Measurements from ENCODE around the gene EML1.

EML1 gene

GRCh38 chr14:99966037-99966835 lies 173.0 kb downstream of the EML1 start:
- DNase-seq (ENCODE audit: low read depth in 2 of 2), result no peak

DNA sequence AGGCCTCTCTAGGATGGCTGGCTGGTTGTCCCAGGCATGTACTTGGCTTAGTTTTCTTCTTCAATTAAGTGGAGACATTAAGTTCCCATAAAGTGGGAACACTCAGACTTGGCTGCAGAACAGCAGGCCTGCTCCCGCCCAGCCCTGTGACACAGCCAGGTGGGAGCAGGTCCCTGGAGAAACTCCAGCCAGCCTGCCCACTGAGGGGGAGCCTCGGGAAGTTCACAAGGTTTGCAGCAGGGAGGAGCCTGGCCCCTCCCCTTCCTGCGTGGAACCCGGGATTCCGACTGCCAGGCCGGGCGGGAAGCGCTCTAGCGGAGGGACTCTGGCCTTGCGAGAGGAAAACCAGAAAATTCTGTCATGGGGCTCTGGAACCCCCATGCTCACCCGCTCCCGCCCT lies 173.7 kb downstream of the EML1 start:
- no peak for DNase-seq (ENCODE audit: low read depth in 2 of 2)

- DNase-seq (ENCODE audit: low read depth in 2 of 2), result no peak
Measured at GRCh38 chr14:99968191-99968920, 175.1 kb downstream of the EML1 start.

DNA sequence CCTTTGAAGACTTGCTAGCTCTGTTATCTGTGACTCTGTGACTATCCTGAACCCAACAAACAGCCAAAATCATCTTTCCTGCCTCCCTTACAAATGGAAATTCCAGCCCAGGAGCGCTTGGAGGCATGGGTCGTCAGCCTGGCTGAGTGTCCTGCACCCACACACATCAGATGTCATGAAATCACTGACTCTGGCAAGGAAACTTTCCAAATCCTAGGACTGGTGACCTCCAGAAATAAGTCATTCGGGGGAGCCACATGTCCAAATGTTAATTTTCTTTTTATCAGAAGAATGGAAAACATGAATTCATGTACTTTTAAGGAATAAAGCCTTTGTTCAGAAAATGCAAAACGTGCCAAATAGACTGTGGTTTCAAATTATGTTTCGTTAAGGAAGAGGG lies 175.7 kb downstream of the EML1 start:
- DNase-seq (ENCODE audit: low read depth in 2 of 2), result no peak

- no peak for DNase-seq (ENCODE audit: low read depth in 2 of 2)
Measured at GRCh38 chr14:99969673-99970322, 176.6 kb downstream of the EML1 start.

DNA sequence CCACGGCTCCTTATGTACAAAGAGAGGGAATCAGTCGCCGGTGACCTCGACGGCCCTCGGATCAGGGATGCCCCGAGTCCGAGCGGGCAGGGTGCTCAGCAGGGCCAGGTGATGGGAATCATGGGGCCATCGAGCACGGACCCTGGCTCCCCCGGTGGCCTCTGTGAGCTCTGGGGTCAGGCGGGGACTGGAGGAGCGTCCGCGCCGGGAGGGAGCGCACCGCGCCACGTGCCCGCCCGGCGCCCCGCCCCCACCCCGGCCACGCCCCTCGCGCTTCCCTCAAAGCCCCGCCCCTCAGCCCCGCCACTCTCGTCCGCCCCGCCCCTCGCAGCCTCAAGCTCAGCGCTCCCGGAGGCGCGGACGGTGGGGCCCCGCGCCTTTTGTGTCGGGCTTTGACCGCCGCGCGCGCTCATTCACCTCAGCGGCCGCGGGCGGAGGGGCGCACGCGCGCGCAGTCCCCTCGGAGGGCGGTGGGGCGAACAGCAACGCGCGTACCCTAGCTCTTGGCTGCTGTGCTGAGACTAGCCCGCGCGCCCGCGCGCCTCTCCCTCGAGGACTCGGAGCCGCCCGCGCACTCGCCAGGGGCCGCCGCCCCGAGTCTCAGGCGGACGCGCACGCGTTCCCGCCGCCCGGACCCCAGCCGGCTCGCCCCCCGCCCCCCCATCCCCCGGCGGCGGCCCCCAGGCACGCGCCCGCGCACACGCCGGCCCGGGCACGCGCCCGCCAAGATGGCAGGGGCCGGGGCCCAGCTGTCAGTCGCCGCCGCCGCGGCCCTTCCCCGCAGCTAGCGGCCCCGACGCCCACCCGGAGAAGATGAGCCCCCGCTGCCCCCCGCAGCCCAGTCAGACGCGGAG lies 178.1 kb downstream of the EML1 start:
- DNase-seq (ENCODE audit: low read depth in 2 of 2), result peak; percentile 61 to 76

DNA sequence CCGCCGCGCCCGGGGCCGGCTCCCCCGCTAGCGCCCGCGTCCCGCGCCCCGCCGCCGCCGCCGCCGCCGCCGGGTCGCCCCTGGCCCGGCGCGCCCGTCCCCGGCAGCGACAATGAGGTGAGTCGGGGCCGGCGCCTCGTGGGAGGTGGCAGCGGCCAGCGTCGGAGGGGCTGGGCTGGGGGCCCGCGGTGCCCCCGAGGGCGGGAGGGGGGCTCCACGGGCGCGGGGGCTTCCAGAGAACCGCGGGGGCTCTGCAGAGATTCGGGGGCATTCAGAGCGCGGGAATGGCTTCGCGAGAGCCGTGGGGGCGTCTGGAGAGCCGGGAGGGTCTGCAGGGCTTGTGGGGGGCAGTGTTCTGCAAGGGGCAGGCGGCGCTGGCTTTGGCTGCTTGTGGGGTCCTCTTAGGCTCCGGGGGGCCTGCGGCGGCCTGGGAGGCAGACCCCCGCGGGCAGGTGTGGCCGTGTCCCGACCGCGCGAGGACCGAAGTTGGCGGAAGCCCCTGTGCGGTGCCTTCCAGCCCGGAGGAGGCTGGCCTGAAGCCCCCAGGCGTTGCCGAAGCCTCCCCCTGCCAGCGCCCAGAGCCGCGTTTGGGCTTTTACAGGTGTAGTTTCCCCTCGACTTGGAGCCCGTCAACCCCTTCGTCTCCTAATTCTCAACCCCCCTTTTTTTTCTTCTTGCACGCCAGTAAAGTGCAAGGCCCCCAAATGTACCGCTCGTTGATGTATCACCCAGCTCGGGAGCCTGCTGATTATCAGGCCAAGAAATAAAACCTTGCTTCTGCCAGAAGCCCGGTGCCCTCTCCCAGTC lies 178.9 kb downstream of the EML1 start:
- peak in 1 of 2 donors; percentile 8 for DNase-seq (ENCODE audit: low read depth in 2 of 2)

DNA sequence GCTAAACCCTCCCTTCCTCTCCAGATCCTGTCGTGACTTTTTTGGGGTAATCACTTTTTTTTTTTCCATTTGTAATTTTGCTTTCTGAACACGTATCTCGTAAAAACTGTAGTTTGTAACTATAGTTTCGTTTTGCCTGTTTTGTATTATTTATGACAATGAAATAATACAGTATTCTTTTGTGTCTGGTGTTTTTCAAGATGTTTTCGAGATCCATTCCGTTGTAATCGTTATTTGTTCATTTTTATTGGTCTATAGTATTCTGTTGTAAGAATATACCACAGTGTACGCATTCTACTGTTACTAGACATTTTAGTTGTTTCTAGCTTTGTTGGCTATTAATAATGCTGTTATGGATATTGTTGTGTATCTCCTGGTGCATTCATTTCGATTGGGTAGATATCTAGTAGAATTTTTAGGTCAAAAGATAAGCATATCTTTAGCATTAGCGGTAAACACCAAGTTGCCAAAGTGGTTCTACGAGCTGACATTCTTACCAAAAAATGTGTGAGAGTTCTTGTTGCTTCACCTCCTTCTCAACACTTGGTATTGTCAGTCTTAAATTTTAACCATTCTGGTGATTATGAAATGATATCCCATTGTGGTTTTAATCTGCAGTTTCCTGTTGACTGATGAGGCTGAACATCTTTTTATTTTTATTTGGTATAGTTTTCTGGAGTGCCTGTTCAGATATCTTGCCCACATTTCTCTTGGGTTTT lies 179.7 kb downstream of the EML1 start:
- DNase-seq (ENCODE audit: low read depth in 2 of 2), result no peak

DNA sequence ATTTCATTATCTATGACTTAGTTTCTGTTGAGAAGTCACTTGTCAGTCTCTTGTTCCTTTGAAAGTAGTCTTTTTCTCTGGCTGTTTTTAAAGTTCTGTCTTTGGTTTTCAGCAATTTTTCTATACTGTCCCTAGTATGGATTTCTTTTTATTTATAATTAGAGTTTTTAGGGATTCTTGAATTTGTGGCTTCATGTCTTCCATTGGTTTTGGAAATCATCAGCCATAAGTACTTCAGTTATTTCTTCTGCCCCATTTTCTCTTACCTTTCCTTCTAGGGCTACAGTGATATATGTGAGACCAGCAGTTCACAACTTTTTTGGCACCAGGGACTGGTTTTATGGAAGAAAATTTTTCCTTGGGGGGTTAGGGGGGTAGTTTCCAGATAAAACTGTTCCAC lies 182.0 kb downstream of the EML1 start:
- DNase-seq (ENCODE audit: low read depth in 2 of 2), result no peak

GRCh38 chr14:99976021-99976420 lies 182.8 kb downstream of the EML1 start:
- no peak for DNase-seq (ENCODE audit: low read depth in 2 of 2)

DNA sequence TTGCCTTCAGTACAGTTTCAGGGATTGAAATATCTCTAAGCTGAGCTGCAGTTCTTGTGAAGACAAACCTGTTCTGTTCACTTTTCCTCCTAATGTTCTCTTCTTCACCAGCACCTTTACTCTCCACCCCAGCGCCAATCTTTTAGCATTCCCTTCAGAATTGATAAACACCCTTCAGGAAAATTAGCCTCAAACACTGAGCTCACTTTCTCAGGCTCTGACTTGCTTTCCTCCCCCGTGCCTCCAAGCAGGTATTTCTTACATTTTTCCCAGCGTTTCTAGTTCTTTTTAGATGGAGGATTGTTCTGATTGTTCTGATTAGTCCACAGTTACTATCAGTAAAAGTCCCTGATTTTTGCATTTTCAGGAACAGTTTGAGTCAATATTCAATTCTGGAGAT lies 183.5 kb downstream of the EML1 start:
- no peak for DNase-seq (ENCODE audit: low read depth in 2 of 2)

GRCh38 chr14:99980299-99980698 lies 187.1 kb downstream of the EML1 start:
- no peak for DNase-seq (ENCODE audit: low read depth in 2 of 2)

DNA sequence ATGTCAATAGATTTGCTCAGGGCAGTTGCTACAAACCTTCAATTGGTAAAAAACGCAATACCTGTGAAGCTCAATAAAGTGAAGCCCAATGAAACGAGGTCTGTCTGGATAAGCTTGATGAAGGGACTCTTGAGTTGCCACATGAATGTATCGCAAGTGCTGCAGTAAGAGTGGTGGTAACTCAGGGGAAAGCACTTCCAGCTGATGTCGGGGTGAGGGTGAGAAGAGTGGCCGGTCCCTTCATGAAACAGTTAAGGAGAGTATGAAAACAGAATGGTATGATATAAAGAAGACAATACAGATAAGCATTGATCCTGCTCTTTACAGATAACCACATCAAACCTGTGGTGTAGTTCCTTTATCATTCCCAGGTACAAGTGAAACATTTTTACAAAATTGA lies 188.6 kb downstream of the EML1 start:
- DNase-seq (ENCODE audit: low read depth in 2 of 2), result no peak

DNA sequence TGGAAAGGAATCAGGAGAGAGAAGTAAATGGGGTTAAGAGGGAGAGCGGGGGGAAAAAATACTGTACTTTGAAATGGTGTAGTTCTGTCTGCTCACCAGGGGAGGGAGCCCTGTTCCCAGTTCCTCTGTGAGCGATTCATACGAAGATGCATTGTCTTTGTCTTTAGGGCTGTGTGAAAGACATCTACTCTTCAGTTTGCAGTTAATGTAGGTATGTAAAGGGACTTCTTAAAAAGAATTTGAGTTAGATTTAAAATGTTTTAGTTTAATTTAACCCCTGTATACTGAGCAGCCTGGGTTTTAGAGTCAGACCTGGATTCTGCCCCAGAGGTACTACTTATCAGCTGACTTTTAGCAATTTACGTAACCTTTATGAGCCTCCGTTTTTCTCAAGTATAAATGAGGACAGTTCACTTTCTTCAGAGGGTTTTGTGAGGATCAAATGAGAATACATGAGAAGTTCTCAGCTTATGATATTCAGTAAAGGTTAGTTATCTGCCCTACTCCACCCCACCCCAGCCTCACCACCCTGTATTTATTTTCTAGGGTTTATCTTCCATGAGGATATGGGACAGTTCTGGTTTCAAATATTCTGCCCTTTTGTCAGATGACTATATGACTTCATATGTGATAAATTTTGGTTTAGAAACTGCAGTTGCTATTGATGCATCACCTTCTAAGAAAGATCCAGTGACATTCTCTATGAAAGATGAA lies 189.5 kb downstream of the EML1 start:
- peak; percentile 33 to 46 for DNase-seq (ENCODE audit: low read depth in 2 of 2)

GRCh38 chr14:99983251-99984015 lies 190.2 kb downstream of the EML1 start:
- no peak for DNase-seq (ENCODE audit: low read depth in 2 of 2)

DNA sequence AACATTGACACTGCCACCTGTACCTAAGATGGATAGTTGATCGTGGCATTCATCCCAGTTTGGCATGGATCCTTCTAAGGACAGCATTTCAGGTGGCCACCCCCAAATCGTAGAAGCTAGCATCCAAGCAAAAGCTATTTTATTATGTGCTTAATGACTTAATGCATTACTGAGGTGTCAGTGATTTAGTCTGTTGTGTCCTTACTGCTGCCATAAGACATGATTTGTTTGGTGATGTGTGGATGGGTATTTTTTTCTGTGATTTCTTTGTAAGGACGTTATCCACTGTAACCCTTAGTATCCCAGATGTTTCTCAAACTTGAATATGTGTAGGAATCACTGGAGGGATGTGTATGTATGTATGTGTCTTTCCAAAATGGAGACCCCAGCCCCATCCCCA lies 190.8 kb downstream of the EML1 start:
- no peak for DNase-seq (ENCODE audit: low read depth in 2 of 2)

DNA sequence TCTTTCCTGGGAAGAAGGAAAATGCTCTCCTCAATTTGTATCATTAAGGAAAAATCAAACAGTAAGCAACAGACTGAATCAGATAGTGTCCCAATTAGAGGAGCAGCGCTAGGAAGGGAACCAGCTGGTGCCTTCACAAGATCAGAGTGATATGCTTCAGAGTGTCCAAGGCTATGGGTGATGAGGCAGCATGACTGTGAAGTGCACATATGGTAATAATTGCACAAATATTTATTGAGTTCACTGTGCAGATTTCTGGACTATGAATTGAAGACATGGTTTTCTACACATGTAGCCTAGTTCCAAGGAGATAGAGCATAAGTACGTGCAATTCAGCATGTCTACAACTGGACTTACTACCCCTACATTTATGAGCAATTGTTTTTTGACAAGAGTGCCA lies 193.2 kb downstream of the EML1 start:
- no peak for DNase-seq (ENCODE audit: low read depth in 2 of 2)

DNA sequence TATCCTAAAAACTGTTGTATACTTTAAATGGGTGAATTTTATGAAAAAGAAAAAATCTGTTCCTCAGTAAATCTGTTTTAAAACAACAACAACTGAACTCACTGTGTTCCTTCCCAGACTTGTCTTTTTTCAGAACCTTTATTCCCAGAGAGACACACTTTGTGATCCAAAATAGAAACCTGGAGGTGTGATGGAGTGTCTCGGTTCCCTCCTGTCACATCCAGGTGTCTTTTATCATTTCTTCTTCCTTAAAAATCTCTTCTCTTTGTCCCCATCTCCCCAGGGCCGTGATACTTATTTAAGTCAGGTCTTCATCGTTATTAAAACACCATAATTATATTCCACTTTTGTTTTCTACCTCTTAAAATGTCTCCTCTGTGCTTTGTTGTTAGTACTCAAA lies 195.8 kb downstream of the EML1 start:
- no peak for DNase-seq (ENCODE audit: low read depth in 2 of 2)

All from stimulated activated CD8-positive, alpha-beta memory T cell treated with anti-CD3 and anti-CD28 coated beads, Interleukin-7, amount 100 ng/mL, for 4 hours (primary cell).